ENCODE data around the gene SLX4. TPM values are rescaled to one million over a fixed set of nuclear protein-coding genes. Genes with fewer than 3 reads are reported as not detected.

SLX4 gene
- total and polyA plus RNA-seq, 9 of the 15 experiments (the other 6 are each of a cell fraction or from before 2014, with no cell fraction given) = 0.29 to 7.9 (median 3.8) TPM

DNA sequence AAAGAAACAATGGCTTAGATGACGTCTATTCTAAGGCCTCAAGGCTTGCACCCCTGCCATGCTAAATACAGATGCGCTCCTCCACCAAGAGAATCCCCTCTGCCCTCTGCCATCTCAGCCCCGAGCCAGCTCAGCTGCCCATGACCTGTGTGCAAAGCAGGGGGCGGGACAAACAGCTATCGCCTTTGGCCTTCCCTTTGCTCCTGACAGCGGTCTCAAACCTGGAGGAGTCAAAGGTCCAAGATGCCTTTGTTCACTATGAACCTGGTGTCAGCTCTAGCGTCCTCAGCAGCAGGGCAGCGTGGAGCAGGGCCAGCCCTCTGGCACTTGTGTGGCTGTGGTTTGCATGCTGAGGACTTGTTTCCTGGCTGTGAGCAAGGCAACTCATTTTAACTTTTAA, 12.3 kb downstream of the SLX4 start:
- H3K36me3 ChIP-seq (ENCODE audit: control insufficient read depth, insufficient read depth, low read length) = peaks cover 18% of the 10 kb centered on the region; the same call in 2 of the 3 replicates
- CTCF ChIA-PET (ENCODE audit: low intra/inter-chr PET ratio) = no interaction called here

DNA sequence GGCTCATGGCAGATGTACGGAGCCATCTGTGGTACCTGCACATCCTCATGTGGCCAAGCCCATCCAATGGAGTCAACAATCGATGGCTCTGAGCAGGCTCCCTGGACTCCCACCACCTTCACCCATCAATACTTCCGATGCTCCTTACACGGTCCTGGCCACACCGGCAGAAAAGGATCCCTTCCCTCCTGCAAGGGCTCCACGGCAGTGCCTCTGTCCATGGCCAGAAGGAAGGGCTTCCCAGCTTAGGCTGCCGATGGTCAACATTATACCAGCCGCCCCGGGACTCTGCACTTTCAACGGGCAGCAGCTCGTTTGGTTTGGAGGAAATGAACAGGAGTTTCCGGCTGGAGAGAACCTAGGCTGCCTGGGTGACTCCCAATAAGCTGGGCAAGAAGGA, 13.2 kb downstream of the SLX4 start:
- Histone ChIP-seq H3K9ac (ENCODE audit: insufficient read depth in 1 of 2, low read depth in 2 of 2, low read length in 2 of 2) (no peak overlapping the region), H4K20me1 (replicated peaks; ENCODE audit: control insufficient read depth, insufficient read depth, low read length) (no peaks in the 10 kb centered on the region), H3K27ac (ENCODE audit: extremely low read depth, low read depth, low read length) (no peak overlapping the region), H3K9me1 (ENCODE audit: control insufficient read depth, insufficient read depth, low read length) (no peaks in the 10 kb centered on the region), H3K4me2 (ENCODE audit: insufficient read depth, low read length) (no peak overlapping the region), H3K4me1 (replicated peaks in 1 of 2; ENCODE audit: control insufficient read depth in 2 of 2, insufficient read depth in 2 of 2, low read length in 2 of 2) (peaks cover 0 to 12% of the 10 kb centered on the region in 2 experiments; a peak in 2 of 5 replicates), H3K9me3 (replicated peaks; ENCODE audit: control insufficient read depth, insufficient read depth, low read depth, low read length) (peaks cover 6% of the 10 kb centered on the region), H2AFZ (ENCODE audit: low read depth, low read length) (no peak overlapping the region), H3K4me3 (no peak overlapping the region), H3K36me3 (ENCODE audit: control insufficient read depth, insufficient read depth, low read length) (peaks cover 18% of the 10 kb centered on the region; the same call in 2 of the 3 replicates), H3K27me3 (ENCODE audit: control insufficient read depth in 2 of 2, insufficient read depth in 2 of 2, low read length in 2 of 2) (no peaks in the 10 kb centered on the region), H3K79me2 (ENCODE audit: control insufficient read depth, insufficient read depth, low read length) (no peaks in the 10 kb centered on the region)
- CTCF ChIA-PET (ENCODE audit: low intra/inter-chr PET ratio) = no interaction called here
- no peak for ATAC-seq
- in situ Hi-C loops (cut with MboI) (no loop called here), intact Hi-C loops (cut with micrococcal nuclease) (no loop called here)
- TF ChIP-seq POLR2G (IDR thresholded peaks at IDR 0.05; ENCODE audit: low read depth, low read length) = 0 out of 2 replicates have a peak, but pooled peaks have one; percentile 5
- no peak for TF ChIP-seq DIDO1 (tag; IDR thresholded peaks at IDR 0.05; ENCODE audit: low read depth)
- TF ChIP-seq E2F3 (CRISPR knock-in tag; IDR thresholded peaks at IDR 0.05) = no peak
- TF ChIP-seq NR1H2 (CRISPR knock-in tag; IDR thresholded peaks at IDR 0.05) = no peak
- TF ChIP-seq, protein P1, sequence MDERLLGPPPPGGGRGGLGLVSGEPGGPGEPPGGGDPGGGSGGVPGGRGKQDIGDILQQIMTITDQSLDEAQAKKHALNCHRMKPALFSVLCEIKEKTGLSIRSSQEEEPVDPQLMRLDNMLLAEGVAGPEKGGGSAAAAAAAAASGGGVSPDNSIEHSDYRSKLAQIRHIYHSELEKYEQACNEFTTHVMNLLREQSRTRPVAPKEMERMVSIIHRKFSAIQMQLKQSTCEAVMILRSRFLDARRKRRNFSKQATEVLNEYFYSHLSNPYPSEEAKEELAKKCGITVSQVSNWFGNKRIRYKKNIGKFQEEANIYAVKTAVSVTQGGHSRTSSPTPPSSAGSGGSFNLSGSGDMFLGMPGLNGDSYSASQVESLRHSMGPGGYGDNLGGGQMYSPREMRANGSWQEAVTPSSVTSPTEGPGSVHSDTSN (CRISPR knock-in tag; IDR thresholded peaks at IDR 0.05; ENCODE audit: low read depth) = no peak
- TF ChIP-seq, protein P1 (tag; conservative IDR thresholded peaks at IDR 0.05; ENCODE audit: low read depth) = no peak
- POLR2A ChIA-PET = interaction anchor here (0.6 to 1.8 kb wide), 3 partner anchors 11 to 332 kb away, joined by 3 to 8 read pairs (median 3); no protein-coding TSS in a partner anchor
- no TSS peak for BruUV-seq (replicated peaks)
- 62% methylated on average over 12 of the region's 12 CpGs for WGBS (ENCODE audit: insufficient coverage, low coverage, missing lambda C conversion rate)
- DNase-seq (ENCODE audit: extremely low read depth in 1 of 4, low spot score in 3 of 4) = no peak
- FAIRE-seq = no peak

More for the DNA sequence above, 12.3 kb downstream of the SLX4 start:
- H3K9me3 ChIP-seq (replicated peaks; ENCODE audit: control insufficient read depth, insufficient read depth, low read depth, low read length) = peaks cover 6% of the 10 kb centered on the region
- no peaks in the 10 kb centered on the region for H3K27me3 ChIP-seq (ENCODE audit: control insufficient read depth in 2 of 2, insufficient read depth in 2 of 2, low read length in 2 of 2)
- no peak for ATAC-seq
- peaks cover 0 to 12% of the 10 kb centered on the region in 2 experiments; a peak in 2 of 5 replicates for H3K4me1 ChIP-seq (replicated peaks in 1 of 2; ENCODE audit: control insufficient read depth in 2 of 2, insufficient read depth in 2 of 2, low read length in 2 of 2)
- intact Hi-C loops (cut with micrococcal nuclease) (no loop called here), in situ Hi-C loops (cut with MboI) (no loop called here)
- no peaks in the 10 kb centered on the region for H4K20me1 ChIP-seq (replicated peaks; ENCODE audit: control insufficient read depth, insufficient read depth, low read length)
- no peak for DNase-seq (ENCODE audit: extremely low read depth in 1 of 4, low spot score in 3 of 4)
- no peak for TF ChIP-seq ZNF175 (CRISPR knock-in tag; IDR thresholded peaks at IDR 0.05; ENCODE audit: low read depth)
- TF ChIP-seq ZNF224 (CRISPR knock-in tag; IDR thresholded peaks at IDR 0.05) = no peak
- no TSS peak for BruUV-seq (replicated peaks)
- POLR2A ChIA-PET = interaction anchor here (1.0 to 1.8 kb wide), 2 partner anchors 10 to 12 kb away, joined by 3 to 8 read pairs; no protein-coding TSS in a partner anchor
- no peaks in the 10 kb centered on the region for H3K9me1 ChIP-seq (ENCODE audit: control insufficient read depth, insufficient read depth, low read length)
- 65% methylated on average over 8 of the region's 8 CpGs for WGBS (ENCODE audit: insufficient coverage, low coverage, missing lambda C conversion rate)
- no peak overlapping the region for H3K4me2 ChIP-seq (ENCODE audit: insufficient read depth, low read length)
- no peak overlapping the region for H3K27ac ChIP-seq (ENCODE audit: extremely low read depth, low read depth, low read length)
- no peak overlapping the region for H3K4me3 ChIP-seq
- FAIRE-seq = no peak
- H2AFZ ChIP-seq (ENCODE audit: low read depth, low read length) = no peak overlapping the region
- H3K9ac ChIP-seq (ENCODE audit: insufficient read depth in 1 of 2, low read depth in 2 of 2, low read length in 2 of 2) = no peak overlapping the region
- no peaks in the 10 kb centered on the region for H3K79me2 ChIP-seq (ENCODE audit: control insufficient read depth, insufficient read depth, low read length)
